GM12864 (cell line): Measurements from ENCODE around the gene TJP3.

Source experiments
- DNase-seq: peaks from one replicate; pipeline ENCODE4 v3.0.0-alpha.2; 2011; ENCODE audit warnings: low read depth
- H3K4me3 ChIP-seq: 2 replicates; pipeline ENCODE4 v1.5.1; 2011; ENCODE audit warnings: mild to moderate bottlenecking, low read depth, low read length, control low read depth
- TF ChIP-seq, protein P1 (sequence below): IDR thresholded peaks from 2 replicates; pipeline ENCODE4 v1.5.1; 2011; ENCODE audit warnings: low read depth, mild to moderate bottlenecking, moderate library complexity, low read length, control low read depth, inconsistent platforms; ENCODE audit errors: missing control alignments

TJP3 gene

DNA sequence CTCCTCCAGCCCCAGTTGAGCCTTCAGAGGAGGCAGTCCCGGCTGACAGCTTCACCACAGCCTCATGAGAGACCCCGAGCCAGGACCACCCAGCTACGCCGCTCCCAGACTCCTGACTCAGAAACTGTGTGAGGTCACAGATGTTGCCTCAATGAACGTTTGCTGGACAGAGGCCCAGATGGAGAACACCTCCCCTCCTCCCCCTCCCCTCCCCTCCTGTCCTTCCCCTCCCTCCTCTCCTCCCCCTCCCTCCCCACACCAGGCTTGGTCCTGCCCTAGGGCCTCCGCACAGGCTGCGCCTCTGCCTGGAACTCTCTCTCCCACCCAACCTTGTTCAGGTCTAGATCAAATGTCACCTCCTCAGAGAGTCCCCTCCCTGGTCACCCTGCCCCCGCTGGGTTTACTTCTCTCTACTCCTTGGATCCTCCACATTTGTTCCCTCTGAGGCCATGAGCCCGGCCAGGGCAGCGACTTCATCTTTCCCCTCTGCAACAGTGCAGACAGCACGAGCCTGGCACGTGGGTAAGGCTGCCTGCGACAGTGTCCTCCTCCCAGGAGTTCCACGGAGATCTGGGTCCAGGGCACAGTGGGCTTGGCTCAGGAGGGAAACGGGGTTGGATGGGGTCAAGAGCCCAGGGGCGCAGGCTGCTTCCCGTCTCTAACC lies 25.3 kb upstream of the TJP3 start:
- TF ChIP-seq, protein P1, sequence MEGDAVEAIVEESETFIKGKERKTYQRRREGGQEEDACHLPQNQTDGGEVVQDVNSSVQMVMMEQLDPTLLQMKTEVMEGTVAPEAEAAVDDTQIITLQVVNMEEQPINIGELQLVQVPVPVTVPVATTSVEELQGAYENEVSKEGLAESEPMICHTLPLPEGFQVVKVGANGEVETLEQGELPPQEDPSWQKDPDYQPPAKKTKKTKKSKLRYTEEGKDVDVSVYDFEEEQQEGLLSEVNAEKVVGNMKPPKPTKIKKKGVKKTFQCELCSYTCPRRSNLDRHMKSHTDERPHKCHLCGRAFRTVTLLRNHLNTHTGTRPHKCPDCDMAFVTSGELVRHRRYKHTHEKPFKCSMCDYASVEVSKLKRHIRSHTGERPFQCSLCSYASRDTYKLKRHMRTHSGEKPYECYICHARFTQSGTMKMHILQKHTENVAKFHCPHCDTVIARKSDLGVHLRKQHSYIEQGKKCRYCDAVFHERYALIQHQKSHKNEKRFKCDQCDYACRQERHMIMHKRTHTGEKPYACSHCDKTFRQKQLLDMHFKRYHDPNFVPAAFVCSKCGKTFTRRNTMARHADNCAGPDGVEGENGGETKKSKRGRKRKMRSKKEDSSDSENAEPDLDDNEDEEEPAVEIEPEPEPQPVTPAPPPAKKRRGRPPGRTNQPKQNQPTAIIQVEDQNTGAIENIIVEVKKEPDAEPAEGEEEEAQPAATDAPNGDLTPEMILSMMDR = no peak
- no peak overlapping the region for H3K4me3 ChIP-seq
- DNase-seq = no peak

DNA sequence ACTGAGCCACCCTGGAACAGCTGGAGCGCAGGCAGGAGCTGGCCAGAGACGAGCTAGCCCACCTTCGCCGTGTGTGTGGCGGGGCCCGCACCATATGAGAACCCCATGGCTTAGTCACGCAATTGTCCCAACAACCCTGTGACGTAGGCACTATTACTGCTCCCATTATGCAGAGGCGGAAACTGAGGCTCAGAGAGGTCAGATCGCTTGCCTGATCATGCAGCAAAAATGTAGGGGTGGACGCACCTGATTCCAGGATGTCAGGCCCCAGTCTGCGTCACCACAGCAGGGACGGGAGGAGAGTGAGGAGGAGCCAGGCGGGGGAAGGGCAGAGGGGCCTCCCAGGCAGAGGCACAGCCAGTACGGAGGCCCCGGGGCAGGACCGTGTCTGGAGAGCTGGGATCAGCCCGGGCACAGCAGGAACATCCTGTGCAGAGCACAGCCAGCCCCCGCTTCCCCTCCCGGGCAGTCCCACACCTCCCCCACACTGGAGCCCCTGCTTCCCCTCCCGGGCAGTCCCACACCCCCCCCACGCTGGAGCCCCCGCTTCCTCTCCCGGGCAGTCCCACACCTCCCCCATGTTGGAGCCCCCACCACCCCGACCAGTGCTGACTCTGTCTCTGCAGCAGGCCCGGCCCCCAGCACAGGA lies 24.7 kb upstream of the TJP3 start:
- no peak overlapping the region for H3K4me3 ChIP-seq
- TF ChIP-seq, protein P1 = no peak
- no peak for DNase-seq

DNA sequence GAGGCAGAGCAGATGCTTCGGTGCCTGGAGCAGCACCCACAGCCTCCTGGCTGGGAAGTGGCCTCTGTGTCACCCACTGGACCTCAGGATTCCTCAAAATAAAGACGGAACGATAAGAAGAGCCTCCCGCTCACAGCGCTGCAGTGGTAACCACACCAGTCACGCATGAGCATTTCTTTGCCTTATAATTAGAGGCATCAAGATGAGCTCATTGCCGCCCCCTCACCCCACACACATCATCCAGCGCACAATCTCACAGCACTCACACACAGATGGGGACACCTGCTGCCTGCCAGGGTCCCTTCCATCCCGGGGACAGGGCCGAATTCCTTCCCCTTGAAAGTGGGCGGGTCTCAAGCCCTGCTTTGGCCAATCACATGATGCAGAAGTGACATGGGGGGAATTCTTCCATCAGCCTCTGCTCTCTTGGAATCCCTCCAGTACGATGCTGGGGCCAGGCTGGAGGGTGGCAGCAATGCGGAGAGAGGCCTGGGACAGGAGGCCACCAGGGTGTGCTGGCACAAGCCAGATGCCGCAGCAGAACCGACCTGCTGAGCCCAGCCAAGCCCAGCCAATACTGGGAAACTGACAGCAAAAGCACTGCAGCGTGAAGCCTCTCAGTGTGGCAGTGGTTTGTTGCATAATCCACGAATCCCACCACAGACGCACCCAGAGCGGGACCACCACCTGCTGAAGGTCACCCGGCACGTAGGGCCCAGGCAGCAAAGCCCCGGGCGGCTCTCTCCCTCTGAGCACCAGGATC lies 23.9 kb upstream of the TJP3 start:
- no peak overlapping the region for H3K4me3 ChIP-seq
- no peak for DNase-seq
- TF ChIP-seq, protein P1 = no peak

GRCh38 chr19:3684817-3685410 lies 23.3 kb upstream of the TJP3 start:
- TF ChIP-seq, protein P1 = no peak
- DNase-seq = no peak

GRCh38 chr19:3687393-3687773 lies 20.8 kb upstream of the TJP3 start:
- H3K4me3 ChIP-seq = peak overlapping the region; percentile 51
- DNase-seq = no peak
- TF ChIP-seq, protein P1 = no peak

More at GRCh38 chr19:3684817-3685410, 23.3 kb upstream of the TJP3 start:
- no peak overlapping the region for H3K4me3 ChIP-seq

DNA sequence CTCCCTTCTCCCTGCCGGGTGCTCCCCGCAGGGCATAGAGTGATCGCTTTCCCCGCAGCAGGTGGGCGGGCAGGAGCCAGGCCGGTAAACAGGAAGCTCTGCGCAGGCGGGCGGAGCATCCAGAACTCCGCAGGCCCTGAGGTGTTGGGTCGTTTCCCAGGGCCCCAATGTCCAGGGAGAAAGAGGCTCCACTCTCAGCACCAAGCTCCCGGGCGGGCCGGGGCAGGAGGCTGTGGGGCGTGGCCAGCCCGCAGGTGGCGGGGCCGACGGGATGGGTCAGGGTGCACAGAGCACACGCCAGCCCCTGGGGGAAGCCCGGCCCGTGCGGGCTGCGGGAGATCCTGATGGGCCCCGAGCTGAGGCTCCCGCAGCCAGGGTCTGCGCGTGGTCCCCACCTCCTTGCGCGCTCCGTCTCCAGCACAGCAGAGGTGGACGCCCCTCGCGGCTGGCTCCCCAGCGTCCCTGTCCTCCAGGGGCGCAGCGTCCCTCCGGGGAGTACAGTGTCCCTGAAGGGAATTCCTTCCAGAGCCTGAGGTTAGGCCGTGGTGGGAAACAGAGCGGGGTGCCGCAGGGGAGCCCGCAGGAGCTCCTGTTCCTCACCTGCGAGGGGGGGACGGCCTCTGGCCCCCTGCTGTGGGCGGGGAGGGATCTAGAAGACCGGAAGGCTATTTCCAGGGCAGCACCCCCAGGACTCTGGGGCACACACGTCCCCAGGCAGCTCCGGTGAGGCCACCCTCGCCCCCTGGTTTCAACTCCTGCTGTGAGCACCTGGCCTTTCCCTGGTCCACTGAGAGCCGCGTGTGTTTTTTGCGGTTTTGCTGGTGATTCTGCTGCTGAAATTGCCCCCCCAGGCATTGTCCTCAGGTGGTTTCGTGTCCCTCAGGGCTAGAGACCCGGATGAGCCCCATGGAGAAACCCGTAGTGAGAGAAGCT lies 20.1 kb upstream of the TJP3 start:
- H3K4me3 ChIP-seq = peak overlapping the region; percentile 51
- TF ChIP-seq, protein P1 = no peak
- no peak for DNase-seq
